ENCODE measurements around the gene ENG. TPM values are rescaled to one million over a fixed set of nuclear protein-coding genes. Genes with fewer than 3 reads are reported as not detected.

Gene ENG
- total and polyA plus RNA-seq, 10 donors = 29.2 to 334 (median 222) TPM

GRCh38 chr9:127769929-127770582 is 84.4 kb downstream of the ENG start:
- peaks cover 45 to 100% (median 88%) of the 10 kb centered on the region in 6 donors for H3K4me1 ChIP-seq
- H3K27ac ChIP-seq = peak overlapping the region; percentile 48 to 92 (median 87)
- DNase-seq = peak; percentile 80
- H3K27me3 ChIP-seq (replicated peaks in 1 of 7) = no peaks in the 10 kb centered on the region
- 11 to 32% (median 21%) methylated on average over 3 to 4 of the region's 4 CpGs for WGBS, 5 donors
- intact Hi-C loops (cut with DNase I; ENCODE audit: low total_unique reads) = no loop called here
- TF ChIP-seq CTCF (IDR thresholded peaks at IDR 0.05 in 8 of 11, conservative IDR thresholded peaks at IDR 0.05 in 3 of 11) (peak in 3 of 11 experiments; percentile 9 to 29 (median 19)), POLR2A (IDR thresholded peaks at IDR 0.05) (no peak), POLR2AphosphoS5 (IDR thresholded peaks at IDR 0.05) (peak in 2 of 3 donors; percentile 67 to 75)
- peaks cover 0 to 80% (median 38%) of the 10 kb centered on the region in 6 donors for H3K36me3 ChIP-seq
- H3K9me3 ChIP-seq = no peaks in the 10 kb centered on the region
- peak overlapping the region; percentile 54 to 85 (median 76) for H3K4me3 ChIP-seq

- intact Hi-C loops (cut with DNase I; ENCODE audit: low total_unique reads) = no loop called here
- H3K9me3 ChIP-seq = no peaks in the 10 kb centered on the region
- peak overlapping the region in 5 of 8 donors; percentile 61 to 85 (median 73) for H3K4me3 ChIP-seq
- WGBS, 5 donors = 62 to 93% (median 81%) methylated on average over 5 of the region's 5 CpGs
- H3K27me3 ChIP-seq (replicated peaks in 1 of 7) = no peaks in the 10 kb centered on the region
- H3K27ac ChIP-seq = peak overlapping the region; percentile 48 to 92 (median 87)
- H3K4me1 ChIP-seq = peaks cover 52 to 100% (median 88%) of the 10 kb centered on the region in 6 donors
- TF ChIP-seq POLR2AphosphoS5 (IDR thresholded peaks at IDR 0.05) (no peak), POLR2A (IDR thresholded peaks at IDR 0.05) (no peak), CTCF (IDR thresholded peaks at IDR 0.05 in 8 of 11, conservative IDR thresholded peaks at IDR 0.05 in 3 of 11) (no peak)
- no peak for DNase-seq
- peaks cover 0 to 82% (median 36%) of the 10 kb centered on the region in 6 donors for H3K36me3 ChIP-seq
Measured at GRCh38 chr9:127769101-127769500, 85.4 kb downstream of the ENG start.

GRCh38 chr9:127768698-127769097 is 85.8 kb downstream of the ENG start:
- TF ChIP-seq POLR2AphosphoS5 (IDR thresholded peaks at IDR 0.05) = no peak
- no peak for TF ChIP-seq POLR2A (IDR thresholded peaks at IDR 0.05)
- no peak for TF ChIP-seq CTCF (IDR thresholded peaks at IDR 0.05 in 8 of 11, conservative IDR thresholded peaks at IDR 0.05 in 3 of 11)
- Histone ChIP-seq H3K9me3 (no peaks in the 10 kb centered on the region), H3K27me3 (replicated peaks in 1 of 7) (no peaks in the 10 kb centered on the region), H3K4me3 (peak overlapping the region in 6 of 8 donors; percentile 23 to 85 (median 68)), H3K36me3 (peaks cover 0 to 80% (median 32%) of the 10 kb centered on the region in 6 donors), H3K4me1 (peaks cover 54 to 100% (median 89%) of the 10 kb centered on the region in 6 donors), H3K27ac (peak overlapping the region; percentile 48 to 92 (median 87))
- 47 to 56% (median 53%) methylated on average over 8 of the region's 8 CpGs for WGBS, 5 donors
- intact Hi-C loops (cut with DNase I; ENCODE audit: low total_unique reads) = no loop called here
- no peak for DNase-seq

GRCh38 chr9:127767909-127768331 is 86.5 kb downstream of the ENG start:
- 49 to 65% (median 56%) methylated on average over 11 to 13 of the region's 13 CpGs for WGBS, 5 donors
- Histone ChIP-seq H3K27me3 (replicated peaks in 1 of 7) (no peaks in the 10 kb centered on the region), H3K4me1 (peaks cover 61 to 100% (median 93%) of the 10 kb centered on the region in 6 donors), H3K9me3 (no peaks in the 10 kb centered on the region), H3K27ac (peak overlapping the region; percentile 48 to 92 (median 87)), H3K36me3 (peaks cover 0 to 75% (median 25%) of the 10 kb centered on the region in 6 donors), H3K4me3 (peak overlapping the region in 7 of 8 donors; percentile 13 to 85 (median 61))
- intact Hi-C loops (cut with DNase I; ENCODE audit: low total_unique reads) = no loop called here
- TF ChIP-seq CTCF (IDR thresholded peaks at IDR 0.05 in 8 of 11, conservative IDR thresholded peaks at IDR 0.05 in 3 of 11) = no peak
- TF ChIP-seq POLR2AphosphoS5 (IDR thresholded peaks at IDR 0.05) = peak in 2 of 3 donors; percentile 38 to 56
- DNase-seq = no peak
